Fibroblast of peridontal ligament (primary cell): ENCODE measurements around the gene DCLK1.

Experiments
- DNase-seq: peaks from one replicate; pipeline ENCODE4 v3.0.0-alpha.2; 2010; ENCODE audit errors: extremely low read depth

The DCLK1 gene

DNA sequence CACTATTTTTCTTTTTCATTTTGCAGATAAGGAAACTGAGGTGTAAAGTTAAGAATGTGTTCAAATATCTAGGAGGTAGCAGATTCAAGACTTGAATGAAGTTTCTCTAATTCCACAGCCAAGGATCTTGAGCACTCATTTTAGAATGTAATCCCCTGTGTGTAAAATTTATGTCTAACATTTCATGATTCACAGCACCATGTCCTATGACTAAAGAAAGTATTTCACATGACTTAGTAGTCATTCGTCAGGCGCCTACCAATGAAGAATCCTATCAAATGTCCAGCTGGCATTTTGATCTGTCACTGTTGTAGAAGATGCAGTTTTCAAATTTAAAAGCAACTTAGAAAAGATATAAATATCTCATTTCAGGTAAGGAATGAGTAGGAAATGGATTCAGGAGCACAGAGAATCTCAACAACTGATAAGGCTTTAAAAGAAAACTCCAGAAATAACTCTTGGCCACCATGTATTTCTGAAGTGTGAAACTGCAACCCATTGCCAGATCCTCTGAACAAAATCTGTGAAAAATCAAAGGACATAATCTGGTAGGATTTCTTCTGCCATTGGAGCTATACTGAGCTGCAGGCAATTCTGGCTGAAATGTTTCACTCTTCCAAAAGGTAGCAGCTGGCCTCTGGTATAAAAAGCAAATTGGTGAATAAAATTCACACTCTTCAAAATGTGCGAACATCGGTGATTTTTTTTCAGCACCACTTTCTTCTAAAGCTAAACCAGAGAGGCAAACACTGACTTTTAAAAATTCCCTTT lies 92.2 kb downstream of the DCLK1 start:
- peak; percentile 65 for DNase-seq

- no peak for DNase-seq
Observed at GRCh38 chr13:36033035-36033434, 98.1 kb downstream of the DCLK1 start.

DNA sequence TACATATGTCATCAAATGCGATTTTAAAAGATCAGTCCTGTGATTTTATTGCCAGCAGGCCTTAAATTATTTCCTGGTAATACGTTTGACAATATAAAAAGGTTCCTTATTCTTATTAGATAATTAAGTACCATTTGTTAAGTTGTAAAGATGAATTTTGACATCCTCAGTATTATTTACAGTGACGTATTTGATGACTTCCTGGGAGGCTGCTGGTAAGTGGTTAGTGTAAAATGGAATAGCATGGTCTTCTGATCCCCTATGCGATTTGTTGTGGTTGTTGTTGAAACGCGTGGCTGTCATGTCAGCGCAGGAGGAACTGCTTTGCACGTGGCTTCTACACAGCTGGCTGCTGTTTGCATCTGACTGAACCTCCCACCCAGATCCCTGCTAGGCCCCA lies 99.7 kb downstream of the DCLK1 start:
- DNase-seq, result no peak

DNA sequence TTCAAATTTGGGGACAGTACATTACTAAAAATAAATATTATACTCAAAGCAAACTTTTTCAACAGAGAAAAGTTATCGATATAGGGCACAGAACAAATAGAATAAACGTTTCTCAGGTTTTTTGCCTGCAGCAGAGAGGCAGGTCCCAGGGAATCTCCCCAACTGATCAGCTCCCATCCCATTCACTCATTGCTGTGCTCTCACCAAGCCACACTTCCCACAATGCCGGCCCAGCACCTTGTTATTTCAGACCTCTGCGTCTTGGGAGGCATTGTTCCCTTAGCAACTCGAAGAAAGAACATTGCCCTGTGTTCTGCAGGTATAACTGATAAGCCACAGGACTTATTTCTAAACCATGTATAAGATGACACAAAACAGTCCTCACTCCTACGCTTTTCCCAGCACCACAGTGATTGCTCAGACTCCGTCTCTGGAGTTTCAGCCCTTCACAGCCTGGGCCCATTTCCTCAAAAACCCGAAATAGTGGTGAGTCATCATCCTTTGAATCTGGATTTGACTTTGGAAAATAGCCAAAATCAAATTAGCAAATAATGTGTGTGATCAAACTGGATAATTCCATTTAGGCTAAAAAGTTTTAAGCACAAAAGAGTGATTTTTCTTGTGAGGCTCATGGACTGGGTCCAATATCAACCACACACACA lies 100.4 kb downstream of the DCLK1 start:
- peak; percentile 64 for DNase-seq

DNA sequence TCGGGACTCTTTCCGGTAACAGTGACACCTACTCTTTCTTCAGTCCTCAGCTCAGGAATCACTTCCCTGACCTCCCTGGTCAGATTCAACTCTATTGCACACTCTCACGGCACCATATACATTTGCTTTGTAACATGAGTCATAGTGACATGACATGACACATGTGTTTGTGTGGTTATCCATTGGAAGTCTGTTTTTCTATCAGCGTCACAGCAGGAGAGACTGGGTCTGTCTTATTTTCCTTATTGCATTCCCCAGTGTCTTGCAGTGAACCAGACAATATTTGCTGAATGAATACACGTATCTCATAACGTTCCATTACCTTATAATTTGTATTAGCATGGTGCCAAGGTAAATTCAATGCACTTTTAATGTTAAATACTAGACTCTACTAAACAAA lies 102.0 kb downstream of the DCLK1 start:
- DNase-seq, result peak; percentile 23

- no peak for DNase-seq
Observed at GRCh38 chr13:36028359-36029025, 102.7 kb downstream of the DCLK1 start.

DNA sequence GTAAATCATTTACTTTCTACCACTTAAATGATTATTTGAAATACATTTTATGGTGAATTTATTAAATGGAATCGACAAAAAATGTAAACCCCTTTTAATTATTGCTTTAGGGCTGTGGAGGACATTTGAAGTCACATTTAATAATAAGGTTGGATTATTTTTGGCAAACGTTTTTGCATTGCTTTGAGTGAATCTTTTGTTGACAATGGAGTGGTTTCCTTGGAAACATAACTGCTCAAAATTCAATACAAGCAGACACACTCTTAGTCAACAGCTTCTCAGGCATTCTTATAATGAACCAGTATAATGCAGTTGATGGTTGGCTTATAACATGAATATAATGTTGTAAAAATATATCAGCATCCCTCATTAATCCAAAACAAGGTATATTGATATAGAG lies 104.7 kb downstream of the DCLK1 start:
- DNase-seq, result no peak

GRCh38 chr13:36014763-36015162 lies 116.4 kb downstream of the DCLK1 start:
- DNase-seq, result no peak

GRCh38 chr13:36006894-36007675 lies 124.1 kb downstream of the DCLK1 start:
- no peak for DNase-seq

DNA sequence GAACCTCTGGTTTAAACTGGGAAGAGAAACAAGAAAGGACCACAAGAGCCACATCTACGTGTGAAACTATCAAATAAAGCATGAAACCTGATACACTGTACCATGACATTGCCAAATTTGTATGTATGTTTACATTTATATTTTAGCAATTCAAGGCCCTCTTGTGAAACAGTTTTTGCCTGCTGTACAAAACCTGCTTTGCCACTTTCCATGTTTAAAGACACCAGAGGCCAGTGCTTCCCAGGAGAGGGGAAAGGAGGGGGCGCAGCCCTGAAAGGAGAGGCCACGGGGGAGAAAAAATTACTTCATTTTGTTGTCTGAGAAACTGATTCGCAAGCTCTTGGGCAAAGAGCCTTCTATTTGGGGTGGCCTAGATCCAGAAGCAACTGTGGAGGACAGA lies 124.8 kb downstream of the DCLK1 start:
- DNase-seq, result peak; percentile 53

GRCh38 chr13:36001561-36001960 lies 129.6 kb downstream of the DCLK1 start:
- no peak for DNase-seq

DNA sequence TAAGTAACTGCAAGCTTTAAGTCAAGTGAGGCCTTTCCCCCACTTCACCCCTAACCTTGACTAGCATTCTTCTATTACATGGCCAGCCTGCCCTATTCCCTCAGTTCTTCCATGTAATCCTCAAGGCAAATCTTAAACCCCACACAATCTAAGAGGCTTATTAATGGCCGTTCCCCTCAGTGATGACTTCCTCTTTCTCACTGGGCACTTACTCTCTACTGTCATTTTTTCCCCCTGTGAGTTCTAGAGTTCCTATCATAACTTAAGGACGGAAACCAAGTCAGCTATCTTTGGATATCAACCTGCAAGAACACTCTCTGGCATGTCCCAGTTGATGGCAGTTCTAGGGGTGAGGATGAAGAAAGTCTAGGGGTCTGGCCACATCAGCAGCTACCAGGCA lies 131.2 kb downstream of the DCLK1 start:
- DNase-seq, result no peak

GRCh38 chr13:35996360-35996759 lies 134.8 kb downstream of the DCLK1 start:
- DNase-seq, result no peak

GRCh38 chr13:35995136-35995535 lies 136.0 kb downstream of the DCLK1 start:
- DNase-seq, result peak; percentile 37

DNA sequence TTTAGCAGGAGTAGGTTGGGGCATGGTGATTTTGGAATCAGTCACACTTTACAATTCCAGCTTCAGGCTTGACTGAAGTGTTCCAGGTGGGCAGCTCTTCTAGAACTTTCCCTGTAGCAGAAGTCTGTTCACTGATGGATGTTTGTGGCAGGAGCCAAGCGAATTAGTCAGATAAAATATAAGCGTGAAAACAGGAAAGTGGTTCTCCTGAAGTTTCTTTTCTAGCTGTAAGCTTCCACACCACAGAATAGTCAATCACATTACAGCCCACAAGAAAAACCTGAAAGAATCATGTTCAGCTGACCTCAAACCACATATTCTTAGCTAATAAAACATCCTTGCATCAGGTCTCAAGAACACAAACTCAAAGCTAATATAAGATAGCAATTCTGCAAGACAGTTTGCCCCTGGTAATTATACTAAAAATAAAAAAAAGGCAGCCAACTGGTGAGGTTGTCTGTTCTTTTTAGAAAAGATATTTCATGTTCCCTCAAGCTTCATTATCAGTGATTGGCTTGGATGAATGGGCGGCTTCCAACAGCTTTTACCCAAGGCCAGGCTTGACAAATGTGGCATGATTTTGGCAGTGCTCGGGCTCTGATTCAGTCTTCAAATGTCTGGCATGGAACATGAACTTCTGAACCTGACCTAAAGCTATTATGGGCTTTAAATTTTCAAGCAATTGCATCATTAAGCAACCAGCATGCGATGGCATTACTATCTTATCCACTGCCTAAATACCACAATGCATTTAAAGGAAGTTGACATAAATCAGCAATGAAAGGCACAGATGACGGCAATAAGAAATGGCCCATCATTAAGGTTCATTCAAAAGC lies 136.8 kb downstream of the DCLK1 start:
- peak; percentile 95 for DNase-seq

DNA sequence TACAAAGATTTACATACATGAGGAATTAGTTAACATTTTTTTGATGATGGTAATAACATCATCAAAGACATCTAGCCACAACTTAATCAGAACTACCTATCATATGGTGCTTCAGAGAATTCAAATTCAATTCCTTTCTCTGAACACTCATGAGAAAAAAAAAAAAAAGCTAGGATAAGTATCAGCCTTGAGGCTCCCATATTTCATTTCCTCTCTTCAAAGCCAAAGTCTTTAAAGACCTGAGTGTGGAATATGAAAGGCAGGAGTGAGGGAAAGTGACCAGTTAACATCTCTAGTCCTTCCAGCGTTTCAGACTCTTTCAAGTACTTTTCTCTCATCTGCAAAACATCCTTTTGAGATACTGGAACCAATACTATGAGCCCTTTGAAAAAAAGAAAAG lies 137.5 kb downstream of the DCLK1 start:
- no peak for DNase-seq

DNA sequence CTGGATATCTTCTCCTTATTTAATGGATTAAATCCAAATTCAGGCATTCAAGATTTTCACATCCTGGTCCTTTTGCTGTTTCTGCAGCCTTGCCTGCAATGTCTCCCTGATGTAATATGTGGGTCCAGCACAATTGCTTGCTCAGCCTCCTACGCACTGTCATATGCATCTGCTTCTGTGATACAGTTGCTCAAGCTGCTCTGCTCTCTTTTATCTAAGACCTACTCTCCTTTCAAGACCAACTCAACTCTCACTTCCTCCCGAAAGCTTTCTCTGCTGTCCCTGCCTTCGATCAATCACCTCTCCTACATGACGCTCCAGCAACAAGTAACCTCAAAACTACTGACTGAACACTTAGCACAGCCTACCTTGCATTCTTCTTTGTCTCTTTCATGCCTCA lies 138.2 kb downstream of the DCLK1 start:
- DNase-seq, result no peak

DNA sequence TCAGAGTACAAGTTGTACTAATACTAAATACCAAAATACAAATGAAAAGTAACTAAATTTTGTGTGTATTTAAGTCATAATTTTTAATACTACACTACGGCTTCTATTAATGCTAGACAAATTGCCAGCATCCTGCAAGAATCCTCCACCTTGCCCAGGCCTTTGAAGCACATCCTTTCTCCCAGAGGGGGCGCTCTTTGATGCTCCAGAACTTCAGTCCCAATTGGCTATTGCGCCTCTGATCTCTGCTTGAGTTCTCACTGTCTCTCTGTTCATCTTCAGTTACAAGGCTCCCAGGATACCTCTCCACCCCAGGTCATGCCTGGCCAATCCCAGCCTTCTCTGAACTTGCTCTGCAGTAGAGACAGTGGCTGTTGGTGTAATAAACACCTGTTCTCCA lies 141.0 kb downstream of the DCLK1 start:
- no peak for DNase-seq

DNA sequence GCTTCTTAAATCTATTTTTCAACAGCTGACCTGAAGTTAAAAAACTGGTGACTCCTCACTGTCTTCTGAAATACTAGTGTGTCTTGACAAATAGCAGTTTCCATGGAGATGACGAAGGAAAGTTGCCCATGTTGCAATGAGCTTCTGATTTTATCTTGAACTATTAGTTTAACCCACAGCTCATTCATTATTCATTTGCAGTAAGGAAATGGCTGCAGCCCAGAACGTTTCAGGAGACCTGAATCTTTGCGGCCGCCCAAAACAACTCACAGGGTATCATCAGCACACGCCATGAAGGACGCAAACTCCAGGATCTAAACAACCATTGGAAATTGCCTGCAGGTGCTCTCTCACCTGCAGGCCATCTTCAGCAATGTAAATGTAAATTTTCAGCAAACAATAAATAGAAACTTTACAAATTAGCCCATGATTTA lies 142.5 kb downstream of the DCLK1 start:
- DNase-seq, result peak; percentile 27

DNA sequence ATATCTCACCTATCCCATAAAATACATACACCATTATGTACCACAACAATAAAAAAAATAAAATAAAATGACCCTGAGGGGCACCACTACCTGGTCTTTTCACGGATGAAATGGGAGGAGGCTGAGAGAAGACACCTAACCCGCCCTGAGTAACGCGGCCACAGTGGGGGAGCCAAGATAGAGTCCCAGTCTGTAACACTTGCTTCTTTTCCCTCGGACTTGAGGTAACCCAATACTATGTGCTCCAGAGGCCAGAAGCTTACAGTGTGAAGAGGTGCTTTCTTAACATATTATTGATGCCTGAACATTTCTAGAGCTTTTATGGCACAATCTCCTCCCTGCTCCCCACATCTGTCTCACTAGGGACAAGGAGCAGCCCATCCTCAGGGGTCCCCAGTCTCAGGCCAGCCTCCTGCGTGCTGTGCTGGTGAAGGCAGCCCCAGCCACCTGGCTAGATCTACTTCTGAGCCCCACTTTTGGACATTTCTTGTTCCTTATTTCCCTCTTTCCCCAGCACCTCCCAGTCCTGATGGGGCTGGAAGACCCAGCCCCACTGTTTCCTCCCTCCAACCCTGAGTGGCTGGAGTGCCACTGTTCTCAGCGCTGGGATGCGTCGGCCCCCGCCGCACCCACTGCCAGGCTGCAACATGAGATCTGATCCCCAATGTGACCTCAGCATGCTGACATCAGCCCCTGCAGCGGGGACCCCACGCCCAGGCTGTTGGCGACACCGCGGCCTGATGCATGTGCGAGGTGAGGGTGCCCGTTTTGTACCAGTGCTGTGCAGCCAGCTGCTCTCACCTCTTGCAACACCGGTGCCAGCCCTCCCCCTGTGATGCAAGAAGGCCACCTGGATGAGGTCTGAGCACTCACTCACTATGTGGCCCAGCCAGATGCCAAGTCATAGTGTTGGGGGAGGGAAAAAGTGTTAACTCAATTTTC lies 143.3 kb downstream of the DCLK1 start:
- no peak for DNase-seq
